Measurements from ENCODE around the gene GLTP.

The GLTP gene

DNA sequence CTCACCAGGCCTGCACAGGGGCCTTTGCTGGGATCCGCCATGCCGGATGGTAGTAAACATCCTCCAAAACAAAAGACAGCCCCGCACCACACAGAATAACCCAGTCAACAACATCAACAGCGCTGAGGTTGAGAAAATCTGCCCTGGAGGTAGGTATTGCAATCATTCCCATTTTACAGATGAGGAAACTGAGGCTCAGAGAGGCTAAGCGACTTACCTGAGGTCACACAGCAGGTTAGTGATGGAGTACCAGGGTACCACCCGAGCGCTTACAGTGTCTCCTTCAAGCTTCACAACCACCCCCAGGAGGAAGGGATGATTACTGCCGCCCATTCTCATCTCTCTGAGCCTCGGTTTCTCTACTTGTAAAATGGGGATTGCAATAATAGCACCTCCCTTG is 62.1 kb downstream of the GLTP start:
- no peak for DNase-seq

DNA sequence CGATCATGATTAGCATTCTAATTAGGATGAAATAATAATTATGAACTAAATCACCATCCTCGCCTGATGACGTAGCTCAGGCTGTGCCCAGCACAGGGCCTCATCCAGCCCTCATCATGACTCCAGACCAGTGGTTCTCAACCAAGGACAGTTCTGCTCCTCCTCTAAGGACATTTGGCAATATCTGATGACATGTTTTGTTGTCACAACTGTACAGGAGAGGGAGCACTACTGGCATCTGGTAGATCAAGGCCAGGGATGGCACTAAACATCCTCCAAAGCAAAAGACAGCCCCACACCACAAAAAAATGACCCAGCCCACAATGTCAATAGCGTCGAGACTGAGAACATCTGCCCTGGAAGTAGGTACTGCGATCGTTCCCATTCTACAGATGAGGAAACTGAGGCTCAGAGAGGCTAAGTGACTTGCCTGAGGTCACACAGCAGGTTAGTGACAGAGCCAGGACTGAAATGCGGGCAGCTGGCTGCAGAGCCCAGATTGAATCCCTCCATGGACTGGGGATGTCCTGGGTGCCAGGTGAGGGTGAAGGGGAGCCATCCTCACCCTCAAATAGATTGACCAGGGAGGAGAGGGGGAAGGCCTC is 62.6 kb downstream of the GLTP start:
- DNase-seq, result no peak

DNA sequence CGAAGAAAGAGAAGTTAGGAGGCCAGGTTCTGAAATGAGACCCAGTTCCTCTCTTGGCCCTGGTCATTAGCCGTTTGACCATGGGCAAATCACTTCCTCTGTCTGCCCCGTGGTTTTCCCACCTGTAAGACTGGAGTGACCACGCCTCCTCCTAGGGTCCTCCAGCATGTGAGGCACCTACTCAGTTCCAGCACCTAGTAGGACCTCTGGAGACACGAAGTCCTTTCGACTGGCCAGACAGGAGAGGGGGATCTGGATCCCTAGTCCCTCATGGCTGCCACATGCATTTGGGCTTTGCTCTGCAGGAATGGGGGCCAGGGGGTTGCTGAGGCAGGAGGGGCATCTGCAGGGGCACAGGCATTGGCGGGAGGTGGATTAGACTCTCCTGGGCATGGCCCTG is 63.5 kb downstream of the GLTP start:
- DNase-seq, result no peak

DNA sequence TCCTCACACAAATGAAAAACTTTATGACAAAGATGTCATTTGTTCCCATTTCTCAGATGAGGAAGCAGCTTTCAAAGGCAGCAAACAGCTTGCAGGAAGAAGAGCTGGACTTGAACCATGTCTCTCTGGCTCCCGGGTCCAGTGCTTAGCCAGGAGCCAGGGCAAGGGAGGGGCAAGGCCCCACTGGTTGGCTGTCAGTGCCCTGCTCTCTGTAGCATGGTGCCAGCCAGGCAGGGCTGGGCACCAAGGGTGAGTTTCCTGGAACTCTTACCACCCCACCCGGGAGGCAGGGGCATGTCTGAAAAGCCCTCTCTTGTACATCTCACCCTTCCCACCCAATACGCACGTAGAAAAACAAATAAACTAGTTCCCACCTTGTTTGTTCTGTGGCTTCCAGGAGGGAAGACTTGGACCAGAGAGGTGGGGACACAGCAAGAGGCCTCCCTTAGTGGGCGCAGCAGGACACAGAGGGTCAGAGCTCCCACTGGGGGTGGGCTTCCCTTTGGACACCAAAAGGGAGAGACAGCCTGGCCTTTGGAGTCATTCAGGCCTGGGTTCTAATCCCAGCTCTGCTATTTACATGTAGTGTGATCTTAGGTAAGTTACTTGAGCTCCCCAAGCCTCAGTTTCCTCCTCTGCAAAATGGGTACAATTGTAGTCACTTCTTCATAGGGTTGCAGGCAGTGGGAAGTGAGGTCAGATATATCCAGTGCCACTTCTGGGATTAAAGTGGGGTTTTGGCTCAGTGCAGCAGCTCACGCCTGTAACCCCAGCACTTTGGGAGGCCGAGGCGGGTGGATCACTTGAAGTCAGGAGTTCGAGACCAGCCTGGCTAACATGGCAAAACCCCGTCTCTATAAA is 64.4 kb downstream of the GLTP start:
- DNase-seq, result no peak

DNA sequence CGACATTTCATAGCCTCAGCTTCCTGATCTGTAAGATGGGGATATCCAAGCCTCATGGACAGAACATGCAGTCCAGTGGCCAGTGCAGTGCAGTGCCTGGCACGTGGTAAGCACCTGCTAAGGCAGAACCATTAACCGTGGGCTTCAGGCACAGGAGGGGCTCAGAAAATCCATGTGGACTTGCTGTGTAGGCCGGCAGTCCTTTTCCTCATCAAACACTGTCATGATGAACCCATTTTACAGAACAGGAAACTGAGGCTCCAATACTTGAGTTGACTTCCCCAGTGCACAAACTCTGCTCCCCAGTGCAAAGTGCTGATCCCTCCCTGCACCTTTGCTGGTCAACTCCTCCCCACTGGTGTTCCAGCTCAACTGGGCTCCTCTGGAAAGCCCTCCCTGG is 65.1 kb downstream of the GLTP start:
- no peak for DNase-seq

DNA sequence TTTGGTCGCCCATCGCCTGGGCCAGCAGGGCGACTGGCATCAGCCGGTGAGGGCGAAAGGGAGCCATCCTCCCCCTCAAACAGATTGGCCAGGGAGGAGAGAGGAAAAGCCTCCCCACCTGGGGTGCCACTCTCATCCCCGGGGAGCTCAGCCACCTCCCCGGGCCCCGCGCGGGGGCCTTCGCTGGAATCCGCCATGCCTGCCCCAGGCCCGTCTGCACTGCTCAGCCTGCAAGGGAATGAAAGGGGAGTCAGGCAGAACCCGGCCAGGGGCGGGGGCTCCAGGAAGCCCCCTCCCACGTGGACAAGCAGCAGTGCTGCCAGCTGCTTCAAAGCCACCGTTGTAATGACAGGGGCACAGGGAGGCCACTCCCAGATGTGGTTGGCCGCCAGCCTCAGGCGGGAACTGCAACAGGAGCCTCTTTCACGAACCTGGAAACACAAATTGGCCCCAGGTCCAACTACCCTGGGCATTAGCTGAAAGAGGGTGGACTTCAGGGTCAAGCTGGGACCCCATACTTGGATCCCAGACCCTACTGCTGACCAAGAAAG is 65.7 kb downstream of the GLTP start:
- DNase-seq, result no peak

DNA sequence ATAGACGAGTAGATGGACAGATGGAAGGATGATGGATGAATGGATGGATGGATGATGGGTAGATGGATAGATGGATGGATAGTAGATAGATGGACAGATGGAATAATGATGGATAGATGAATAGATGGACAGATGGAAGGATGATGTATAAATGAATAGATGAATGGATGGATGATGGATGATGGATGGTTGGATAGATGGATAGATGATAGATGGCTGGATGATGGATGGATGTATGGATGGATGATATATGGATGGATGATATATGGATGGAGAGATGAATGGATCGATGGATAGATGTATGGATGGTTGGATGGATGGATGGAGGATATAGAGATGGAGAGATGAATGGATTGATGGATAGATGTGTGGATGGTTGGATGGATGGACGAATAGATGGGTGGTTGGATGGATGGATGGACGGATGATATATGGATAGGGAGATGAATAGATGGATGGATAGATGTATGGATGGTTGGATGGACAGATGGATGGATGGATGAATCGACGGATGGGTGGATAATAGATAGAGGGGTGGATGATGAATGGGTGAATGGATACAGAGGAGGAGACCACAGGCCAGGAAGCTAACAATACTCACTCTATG is 66.4 kb downstream of the GLTP start:
- no peak for DNase-seq

DNA sequence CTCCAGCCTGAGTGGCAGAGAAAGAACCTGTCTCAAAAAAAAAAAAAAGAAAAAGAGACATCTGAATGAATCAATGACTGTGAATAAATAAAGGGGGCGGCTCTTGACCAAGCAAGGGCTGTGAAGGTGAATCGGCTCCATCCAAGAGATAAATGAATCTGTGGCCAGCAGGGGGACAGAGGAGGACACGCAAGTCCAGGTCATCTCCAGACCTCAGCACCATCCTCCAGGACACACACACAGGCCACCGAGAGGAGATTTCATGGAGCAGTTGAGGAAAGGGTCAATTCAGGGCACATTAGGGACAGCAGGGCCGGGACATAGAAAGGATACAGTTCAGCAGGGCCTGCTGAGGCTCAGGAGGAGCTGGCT is 68.7 kb downstream of the GLTP start:
- DNase-seq, result no peak

DNA sequence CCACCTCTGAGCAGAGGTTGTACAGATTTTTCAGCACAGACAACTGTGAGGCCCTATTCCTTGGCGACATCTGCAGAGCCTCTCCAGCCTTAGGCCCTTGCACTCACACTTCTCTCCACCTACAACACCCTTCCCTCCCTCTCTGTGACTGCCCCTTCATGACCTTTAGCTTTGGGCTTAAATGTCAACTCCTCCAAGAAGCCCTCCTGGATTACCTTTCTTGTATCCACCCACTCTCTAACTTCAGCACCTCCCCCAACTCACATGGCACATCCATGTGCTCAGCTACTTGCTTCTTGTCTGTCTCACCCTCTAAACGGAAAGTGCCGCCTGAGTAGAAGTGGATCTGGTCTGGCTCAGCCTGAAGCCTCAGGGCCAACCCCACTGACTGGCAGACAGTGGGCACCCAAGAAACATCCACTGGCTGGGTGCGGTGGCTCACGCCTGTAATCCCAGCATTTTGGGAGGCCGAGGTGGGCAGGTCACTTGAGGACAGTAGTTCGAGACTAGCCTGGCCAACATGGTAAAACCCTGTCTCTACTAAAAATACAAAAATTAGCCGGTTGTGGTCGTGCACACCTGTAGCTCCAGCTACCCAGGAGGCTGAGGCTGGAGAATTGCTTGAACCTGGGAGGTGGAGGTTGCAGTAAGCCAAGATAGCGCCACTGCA is 69.3 kb downstream of the GLTP start:
- DNase-seq, result no peak

DNA sequence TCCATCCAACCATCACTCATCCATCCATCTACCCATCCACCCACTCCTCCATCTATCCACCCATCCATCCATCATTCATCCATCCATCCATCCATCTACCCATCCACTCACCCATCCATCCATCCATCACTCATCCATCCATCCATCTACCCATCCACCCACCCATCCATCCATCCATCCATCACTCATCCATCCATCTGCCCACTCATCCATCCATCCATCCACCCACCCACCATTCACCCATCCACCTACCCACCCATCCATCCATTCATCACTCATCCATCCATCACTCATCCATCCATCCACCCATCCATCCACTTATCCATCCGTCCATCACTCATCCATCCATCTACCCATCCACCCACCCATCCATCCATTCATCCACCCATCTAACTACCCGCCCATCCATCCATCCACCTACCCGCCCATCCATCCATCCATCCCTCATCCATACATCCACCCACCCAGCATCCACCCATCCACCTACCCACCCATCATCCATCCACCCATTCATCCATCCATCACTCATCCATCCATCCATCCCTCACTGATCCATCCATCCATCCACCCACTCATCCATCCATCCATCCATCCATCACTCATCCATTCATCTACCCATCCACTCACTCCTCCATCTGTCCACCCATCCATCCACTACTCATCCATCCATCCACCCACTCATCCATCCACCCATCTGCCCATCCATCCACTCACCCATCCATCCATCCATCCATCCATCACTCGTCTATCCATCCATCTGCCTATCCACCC is 71.3 kb downstream of the GLTP start:
- no peak for DNase-seq

DNA sequence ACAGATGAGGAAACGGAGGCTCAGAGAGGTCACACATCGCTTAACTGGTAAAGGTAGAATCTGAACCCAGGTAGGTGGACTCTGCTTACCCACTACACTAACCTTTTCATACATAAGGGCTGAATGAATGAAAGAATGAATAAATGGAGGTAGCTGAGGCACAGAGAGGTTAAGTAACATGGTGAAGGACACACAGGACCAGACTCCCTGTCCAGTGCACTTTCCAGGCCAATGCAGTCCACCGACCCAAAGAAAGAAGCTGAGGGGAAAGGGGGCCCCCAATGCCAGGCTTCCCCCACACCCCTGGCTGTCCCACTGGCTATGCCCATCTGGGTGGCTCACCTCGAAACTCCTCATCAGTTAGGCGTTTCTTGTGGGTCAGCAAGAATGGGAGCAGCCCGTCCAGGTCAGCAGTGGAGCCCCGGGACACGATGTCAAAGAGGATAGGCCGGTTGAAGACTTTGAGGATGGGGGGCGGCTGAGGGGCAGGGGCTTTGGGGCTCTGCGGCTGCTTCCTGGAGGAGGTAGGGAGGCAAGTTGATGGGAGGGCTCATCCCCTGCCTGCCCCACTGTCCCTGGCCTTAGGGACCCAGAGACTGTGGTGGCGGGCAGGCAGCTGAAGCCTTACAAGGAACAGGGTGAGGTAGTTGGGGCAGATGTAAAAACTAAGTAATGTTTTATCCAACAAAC is 72.2 kb downstream of the GLTP start:
- DNase-seq, result no peak

DNA sequence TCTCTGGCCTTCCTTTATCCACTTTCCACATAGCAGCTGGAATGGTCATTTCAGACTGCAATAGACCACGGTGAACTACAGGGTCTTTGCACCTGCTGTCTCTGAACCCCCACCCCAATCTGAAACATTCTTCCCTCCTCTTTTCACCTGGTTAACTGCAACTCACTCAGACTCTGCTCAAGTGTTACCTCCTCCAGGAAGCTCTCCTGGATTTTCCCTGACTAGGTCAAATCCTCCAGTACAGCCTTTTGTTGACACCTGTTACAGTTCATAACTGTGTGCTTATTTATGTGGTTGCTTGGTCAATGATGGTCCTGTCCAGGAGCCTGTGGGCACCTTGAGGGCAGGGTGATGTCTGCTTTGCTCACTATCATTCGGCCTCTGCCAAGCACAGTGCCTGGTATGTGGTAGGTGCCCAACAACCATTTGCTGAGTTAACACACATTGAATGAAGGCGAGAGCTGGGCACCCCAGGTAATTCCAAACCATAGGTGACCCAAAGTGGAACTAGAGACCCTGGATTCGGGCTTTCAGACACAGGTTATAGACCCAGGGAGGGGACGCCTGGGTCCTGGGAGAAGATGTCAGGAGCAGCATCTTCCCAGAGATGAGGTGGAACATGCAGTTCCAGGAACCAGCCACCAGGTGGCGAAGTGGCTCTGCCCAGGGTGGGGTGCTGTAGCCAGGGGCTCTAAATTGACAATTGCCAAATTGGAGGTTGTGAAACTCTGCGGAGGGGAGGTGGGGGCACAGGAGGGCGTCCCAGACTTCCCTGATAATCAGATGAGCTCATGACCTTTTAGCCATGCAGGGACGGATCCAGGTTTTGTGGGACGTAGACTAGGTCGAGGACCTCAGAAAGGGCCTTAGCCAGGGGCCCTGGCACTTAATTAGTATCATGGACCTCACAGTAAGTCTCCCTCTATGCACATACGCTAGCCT is 75.2 kb downstream of the GLTP start:
- DNase-seq, result peak; percentile 31

DNA sequence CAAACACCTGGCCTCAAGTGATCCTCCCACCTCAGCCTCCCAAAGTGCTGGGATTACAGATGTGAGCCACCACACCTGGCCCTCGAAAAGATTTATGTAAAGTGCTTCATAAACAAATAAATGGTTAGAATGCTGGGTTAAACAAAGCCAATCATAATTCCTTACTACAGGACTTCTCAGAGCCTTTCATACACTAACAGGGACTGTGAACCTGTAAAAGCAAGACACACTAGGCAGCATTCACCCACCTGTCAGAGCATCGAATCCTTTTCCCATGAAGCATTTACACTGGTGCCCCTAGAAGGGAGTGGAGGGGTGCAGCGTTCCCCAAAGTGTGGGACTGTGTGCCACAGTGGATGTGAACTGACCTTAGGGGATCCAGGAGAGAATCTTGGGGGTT is 76.7 kb downstream of the GLTP start:
- DNase-seq, result no peak

DNA sequence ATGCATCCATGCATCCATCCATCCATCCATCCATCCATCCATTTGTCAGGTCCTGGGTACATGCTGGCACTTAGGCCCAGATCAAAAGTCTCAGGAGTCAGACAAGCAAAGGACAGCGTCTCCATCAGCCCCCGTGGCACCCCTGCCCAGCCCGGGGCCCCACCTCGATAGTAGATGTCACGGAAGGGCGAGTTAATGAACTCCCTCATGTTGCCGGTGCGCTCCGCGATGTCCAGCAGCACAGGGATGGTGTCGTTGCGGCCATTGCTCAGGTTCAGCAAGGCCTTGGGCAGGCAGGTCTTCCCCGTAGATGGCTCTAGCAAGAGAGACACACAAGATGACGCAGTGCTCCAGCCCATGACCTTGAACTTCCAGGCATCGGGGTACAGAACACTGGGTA is 77.5 kb downstream of the GLTP start:
- no peak for DNase-seq

Data from NCI-H1694 (cell line).